ENCODE measurements around the gene RER1.
A peak's percentile ranks its signal among the peaks of the same experiment; 100 is the strongest.

Gene RER1

GRCh38 chr1:2391041-2391930 is at the start of gene RER1, which contains the start of gene MORN1:
Gene RER1 (plus strand): TSS chr1:2391841. CDS start chr1:2395791, 3,950 bp downstream.
Gene MORN1 (minus strand): TSS chr1:2391554. CDS start chr1:2391533, 21 bp downstream.
- in situ Hi-C loops (cut with MboI; ENCODE audit: low pct_unique_long_range_greater_than_20kb, low sequenced_read_pairs) = no loop called here

GRCh38 chr1:2342384-2343022 is 49.1 kb upstream of the RER1 start:
- in situ Hi-C loops (cut with MboI; ENCODE audit: low pct_unique_long_range_greater_than_20kb, low sequenced_read_pairs) = no loop called here

More at GRCh38 chr1:2391041-2391930, at the start of gene RER1, which contains the start of gene MORN1:
- peak; percentile 99 for DNase-seq

GRCh38 chr1:2343023-2343935 is 48.4 kb upstream of the RER1 start:
- DNase-seq = no peak
- in situ Hi-C loops (cut with MboI; ENCODE audit: low pct_unique_long_range_greater_than_20kb, low sequenced_read_pairs) = no loop called here

More at GRCh38 chr1:2342384-2343022, 49.1 kb upstream of the RER1 start:
- no peak for DNase-seq

GRCh38 chr1:2344121-2344681 is 47.4 kb upstream of the RER1 start:
- in situ Hi-C loops (cut with MboI; ENCODE audit: low pct_unique_long_range_greater_than_20kb, low sequenced_read_pairs) = no loop called here
- no peak for DNase-seq

- in situ Hi-C loops (cut with MboI; ENCODE audit: low pct_unique_long_range_greater_than_20kb, low sequenced_read_pairs) = no loop called here
- DNase-seq = no peak
Measured at GRCh38 chr1:2344744-2345296, 46.8 kb upstream of the RER1 start.

GRCh38 chr1:2345297-2346075 is 46.2 kb upstream of the RER1 start:
- in situ Hi-C loops (cut with MboI; ENCODE audit: low pct_unique_long_range_greater_than_20kb, low sequenced_read_pairs) = no loop called here
- no peak for DNase-seq

GRCh38 chr1:2346691-2347408 is 44.8 kb upstream of the RER1 start:
- in situ Hi-C loops (cut with MboI; ENCODE audit: low pct_unique_long_range_greater_than_20kb, low sequenced_read_pairs) = no loop called here
- DNase-seq = no peak

- no peak for DNase-seq
- in situ Hi-C loops (cut with MboI; ENCODE audit: low pct_unique_long_range_greater_than_20kb, low sequenced_read_pairs) = no loop called here
Measured at GRCh38 chr1:2347409-2347785, 44.2 kb upstream of the RER1 start.

- no peak for DNase-seq
- in situ Hi-C loops (cut with MboI; ENCODE audit: low pct_unique_long_range_greater_than_20kb, low sequenced_read_pairs) = no loop called here
Measured at GRCh38 chr1:2347896-2348295, 43.7 kb upstream of the RER1 start.

GRCh38 chr1:2348346-2349325 is 43.0 kb upstream of the RER1 start:
- DNase-seq = no peak
- in situ Hi-C loops (cut with MboI; ENCODE audit: low pct_unique_long_range_greater_than_20kb, low sequenced_read_pairs) = no loop called here

GRCh38 chr1:2349806-2350205 is 41.8 kb upstream of the RER1 start:
- DNase-seq = no peak
- in situ Hi-C loops (cut with MboI; ENCODE audit: low pct_unique_long_range_greater_than_20kb, low sequenced_read_pairs) = no loop called here

- in situ Hi-C loops (cut with MboI; ENCODE audit: low pct_unique_long_range_greater_than_20kb, low sequenced_read_pairs) = no loop called here
- DNase-seq = no peak
Measured at GRCh38 chr1:2350501-2350900, 41.1 kb upstream of the RER1 start.

- DNase-seq = no peak
- in situ Hi-C loops (cut with MboI; ENCODE audit: low pct_unique_long_range_greater_than_20kb, low sequenced_read_pairs) = no loop called here
Measured at GRCh38 chr1:2350911-2351655, 40.6 kb upstream of the RER1 start.

GRCh38 chr1:2351723-2352122 is 39.9 kb upstream of the RER1 start:
- in situ Hi-C loops (cut with MboI; ENCODE audit: low pct_unique_long_range_greater_than_20kb, low sequenced_read_pairs) = no loop called here

GRCh38 chr1:2352341-2352896 is 39.2 kb upstream of the RER1 start:
- no peak for DNase-seq
- in situ Hi-C loops (cut with MboI; ENCODE audit: low pct_unique_long_range_greater_than_20kb, low sequenced_read_pairs) = no loop called here

More at GRCh38 chr1:2351723-2352122, 39.9 kb upstream of the RER1 start:
- DNase-seq = no peak
